Measurements from ENCODE around the gene UTP25. TPM values are rescaled to one million over a fixed set of nuclear protein-coding genes. Genes with fewer than 3 reads are reported as not detected.
A peak's percentile ranks its signal among the peaks of the same experiment; 100 is the strongest.

UTP25 gene
- total RNA-seq, 1 donor from 2014 or later = 4.1 TPM

DNA sequence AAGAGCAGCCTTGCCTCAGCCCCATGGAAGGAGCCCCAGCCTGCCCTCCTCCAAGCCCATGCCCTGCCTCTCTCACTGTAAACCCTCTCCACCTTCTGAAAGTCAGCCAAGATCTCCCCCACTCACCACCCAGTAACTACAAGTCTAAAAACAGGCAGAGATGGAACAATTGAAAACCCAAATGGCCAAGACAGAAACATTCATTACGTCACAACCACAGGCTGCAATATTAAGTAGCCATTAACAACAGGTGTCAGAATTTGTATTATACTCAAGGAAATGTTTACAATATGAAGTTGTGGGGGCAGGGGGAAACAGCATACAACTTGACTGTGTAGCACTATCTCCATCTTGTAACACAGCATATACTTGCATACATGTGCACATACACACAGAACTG, 24.2 kb upstream of the UTP25 start:
- intact Hi-C loops (cut with DNase I) = no loop called here
- DNase-seq (ENCODE audit: low spot score) = no peak

DNA sequence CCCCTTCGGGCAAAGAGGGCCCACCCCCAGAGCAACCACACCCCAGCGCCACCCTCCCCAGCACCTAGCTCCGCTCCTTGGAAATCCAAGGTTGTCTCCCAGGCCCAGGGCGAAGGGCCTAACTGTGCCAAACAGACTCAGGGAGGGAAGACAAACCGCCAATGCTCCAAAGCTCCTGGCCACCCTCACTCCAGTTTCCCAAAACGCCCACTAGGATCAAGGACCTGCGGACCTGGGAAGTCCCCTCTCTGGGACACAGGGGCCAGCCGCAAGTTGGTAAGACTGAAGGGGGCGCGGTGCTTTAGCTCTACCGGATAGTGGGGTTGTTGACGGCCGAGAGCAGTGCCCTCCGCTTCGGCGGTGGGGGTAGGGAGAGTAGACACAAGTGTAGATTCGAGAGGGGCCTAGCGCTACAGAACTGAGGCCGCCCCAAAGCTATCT, 22.4 kb upstream of the UTP25 start:
- DNase-seq (ENCODE audit: low spot score) = no peak
- intact Hi-C loops (cut with DNase I) = no loop called here

DNA sequence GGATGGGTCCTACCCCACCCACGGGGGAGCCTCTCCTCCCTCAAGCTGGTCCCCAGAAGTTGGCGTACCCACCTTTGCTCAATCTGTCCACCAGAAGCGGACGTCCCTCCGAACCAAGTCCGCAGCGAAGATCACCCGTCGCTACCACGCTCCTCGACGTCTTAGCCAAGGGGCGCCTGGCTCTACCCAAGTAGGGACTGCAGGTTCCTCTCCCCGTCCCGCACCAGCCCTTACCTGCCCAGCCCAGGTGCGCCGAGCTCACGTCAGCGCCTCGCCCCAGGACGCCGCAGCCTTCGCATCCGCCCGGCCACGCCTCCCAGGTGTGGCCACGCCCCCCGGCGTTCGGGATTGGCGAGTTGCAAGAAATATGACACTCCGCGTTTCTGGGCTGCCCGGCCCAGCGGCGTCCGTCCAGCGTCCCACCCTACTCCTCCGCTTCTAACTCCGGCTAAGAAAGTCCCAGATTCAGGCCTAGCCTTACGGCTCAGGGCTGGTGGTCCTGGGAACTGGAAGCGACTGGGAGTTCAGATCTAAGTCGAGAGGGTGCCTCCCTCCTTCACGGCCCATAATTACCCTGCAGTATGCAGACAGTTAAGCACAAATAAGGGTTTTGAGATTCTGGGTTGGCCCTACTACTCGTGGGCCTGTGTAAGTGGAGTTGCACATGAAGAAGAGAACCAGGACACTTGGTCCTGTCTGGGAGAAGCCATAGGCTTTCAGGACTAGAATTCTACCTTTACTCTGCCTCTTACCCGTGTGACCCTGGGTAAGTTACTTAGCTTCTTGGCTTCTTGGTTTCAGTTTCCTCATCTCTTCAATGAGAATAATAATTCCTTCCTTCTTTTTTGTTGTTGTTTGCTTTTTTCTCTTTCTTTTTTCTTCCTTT, 21.7 kb upstream of the UTP25 start, which contains the start of gene IRF6:
Gene IRF6 (minus strand): TSS at position 268 of the 886 bp plus-strand sequence. CDS start 4,729 bp downstream, outside the sequence.
- intact Hi-C loops (cut with DNase I) = no loop called here
- DNase-seq (ENCODE audit: low spot score) = peak; percentile 91

DNA sequence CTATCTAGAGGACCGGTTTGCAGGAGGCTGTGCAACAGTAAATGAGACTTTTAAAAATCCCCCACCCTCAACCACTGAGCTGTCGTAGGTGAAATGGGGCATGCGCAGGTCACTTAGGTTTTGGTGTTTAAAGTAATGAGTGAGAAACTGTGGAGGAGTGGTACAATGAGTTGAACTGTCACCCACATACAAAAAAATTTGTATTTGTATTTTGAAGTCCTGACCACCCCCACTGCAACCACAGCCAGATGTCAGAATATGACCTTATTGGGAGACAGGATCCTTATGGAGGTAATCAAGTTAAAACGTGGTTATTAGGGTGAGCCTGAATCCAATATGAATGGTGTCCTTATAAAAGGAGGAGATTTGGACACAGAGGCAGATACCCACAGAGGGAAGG, 20.3 kb upstream of the UTP25 start:
- intact Hi-C loops (cut with DNase I) = no loop called here
- DNase-seq (ENCODE audit: low spot score) = no peak

DNA sequence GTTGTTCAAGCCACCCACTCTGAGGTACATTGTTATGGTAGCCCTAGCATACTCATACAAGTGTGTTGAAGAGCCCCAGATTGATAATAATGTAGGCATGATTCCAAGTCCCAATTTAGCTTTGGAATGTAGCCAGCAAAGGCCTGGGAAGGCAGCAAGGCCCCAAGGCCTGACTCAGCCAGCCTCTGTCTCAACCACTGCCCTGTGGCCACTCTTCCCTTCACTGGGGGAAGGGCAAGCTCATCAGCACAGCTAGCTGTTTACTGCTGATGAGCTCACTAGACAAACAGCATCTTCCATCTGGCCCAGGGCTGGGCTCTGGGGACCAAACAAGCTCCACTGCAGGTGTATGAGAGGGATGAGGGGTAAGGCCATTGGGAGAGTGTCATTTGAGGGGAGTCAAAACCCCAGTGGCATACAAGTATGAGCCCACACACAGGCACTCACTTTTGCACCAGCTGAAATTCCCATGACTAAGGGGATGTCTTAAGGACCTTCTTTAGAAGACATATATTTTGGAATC, 19.7 kb upstream of the UTP25 start:
- intact Hi-C loops (cut with DNase I) = no loop called here
- peak; percentile 86 for DNase-seq (ENCODE audit: low spot score)

DNA sequence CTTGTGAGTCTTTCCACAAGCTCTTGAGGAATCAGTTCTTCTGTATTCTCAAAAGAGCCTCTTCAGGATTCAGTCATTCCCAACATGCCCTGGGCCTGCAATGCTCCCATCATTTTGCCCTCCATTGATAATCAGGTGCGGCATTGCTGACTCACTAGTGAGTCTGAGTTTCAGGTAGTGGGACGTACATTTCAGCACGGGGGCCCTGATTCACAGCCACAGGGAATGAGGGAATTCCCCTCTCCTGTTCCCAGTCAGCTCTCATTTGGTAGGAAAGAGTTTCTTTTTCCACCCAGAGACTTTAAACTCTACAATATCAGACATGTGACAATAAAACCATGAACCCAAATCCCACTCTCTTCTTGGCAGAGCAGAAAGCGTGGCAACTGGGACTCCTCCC, 18.2 kb upstream of the UTP25 start:
- no peak for DNase-seq (ENCODE audit: low spot score)

DNA sequence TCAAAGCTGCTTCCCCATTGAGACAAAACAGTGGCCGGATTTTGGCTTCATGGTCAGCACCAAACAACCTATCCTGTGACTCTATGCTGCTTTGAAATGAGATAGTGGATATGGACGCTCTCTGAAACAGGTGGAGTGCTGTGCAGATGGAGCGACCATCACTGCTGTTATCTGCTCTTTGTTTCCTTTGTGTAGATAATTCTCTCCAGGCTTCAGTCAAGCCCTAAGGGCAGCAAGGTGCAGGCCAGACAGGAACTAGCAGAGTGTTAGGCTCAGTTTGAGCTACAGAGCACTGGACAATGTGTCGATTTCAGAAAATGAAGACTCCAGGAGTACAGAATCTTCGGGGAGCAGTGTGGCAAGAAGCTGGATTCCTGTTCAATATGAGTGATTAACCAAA, 17.0 kb upstream of the UTP25 start:
- no peak for DNase-seq (ENCODE audit: low spot score)

More for the DNA sequence above, 18.2 kb upstream of the UTP25 start:
- intact Hi-C loops (cut with DNase I) = no loop called here

DNA sequence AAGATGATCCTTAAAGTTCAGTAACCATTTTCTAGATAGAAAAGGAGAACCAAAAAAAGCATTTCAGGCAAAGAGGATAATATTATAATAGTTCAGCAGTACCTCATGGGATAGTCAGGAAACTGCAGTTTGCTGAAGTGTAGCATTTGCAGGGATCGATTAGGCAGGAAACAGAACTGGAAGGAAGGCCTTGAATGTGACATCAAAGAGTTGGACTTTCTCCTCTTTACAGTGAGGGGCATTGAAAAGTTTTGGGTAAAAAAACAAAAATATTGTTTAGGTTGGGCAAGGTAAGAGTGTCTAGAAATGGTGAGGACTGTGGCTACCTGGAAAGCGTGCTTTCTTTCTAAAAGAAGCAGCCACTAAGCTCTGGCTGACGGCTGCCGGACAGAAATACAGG, 13.9 kb upstream of the UTP25 start:
- intact Hi-C loops (cut with DNase I) = no loop called here
- DNase-seq (ENCODE audit: low spot score) = no peak

More for the DNA sequence above, 17.0 kb upstream of the UTP25 start:
- intact Hi-C loops (cut with DNase I) = no loop called here

DNA sequence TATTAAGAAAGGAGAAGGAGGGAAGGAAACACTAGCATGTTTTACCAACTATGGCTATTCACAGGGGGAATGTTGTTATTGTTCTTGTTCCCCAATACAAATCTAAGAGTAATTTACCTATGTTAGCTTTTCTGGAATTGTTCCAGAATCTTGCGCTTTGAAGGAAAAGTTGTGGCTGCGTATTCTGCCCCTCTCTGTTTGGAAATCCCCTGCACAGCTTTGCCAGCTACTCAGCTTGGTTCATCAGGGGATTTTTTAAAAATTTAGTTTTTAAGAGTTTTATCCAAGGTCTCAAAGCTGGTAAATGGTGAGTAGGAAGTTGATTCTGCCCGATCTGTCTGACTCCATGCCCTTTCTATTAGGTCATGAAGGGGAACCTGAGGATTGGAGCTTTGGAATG, 12.3 kb upstream of the UTP25 start:
- intact Hi-C loops (cut with DNase I) = no loop called here
- DNase-seq (ENCODE audit: low spot score) = no peak

DNA sequence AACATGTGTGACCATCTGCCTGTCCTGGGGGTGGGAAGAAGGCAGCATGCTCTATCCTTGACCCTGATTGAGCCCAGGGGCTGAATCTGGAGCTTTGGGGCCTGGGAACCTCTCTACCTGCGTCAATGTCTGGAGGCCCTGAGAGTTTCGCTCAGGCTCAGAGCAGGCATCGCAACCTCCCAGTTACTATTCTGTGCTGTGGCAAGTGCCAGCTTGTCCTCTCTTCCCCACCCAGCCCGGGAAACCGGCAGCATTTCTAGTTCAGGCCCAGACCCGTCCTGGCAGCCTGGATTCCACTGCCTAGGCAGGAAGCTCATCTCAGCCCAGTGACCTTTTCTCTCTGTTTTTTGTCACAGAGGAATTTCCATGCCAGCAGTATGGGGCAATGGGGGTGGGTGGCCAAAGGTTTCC, 11.8 kb upstream of the UTP25 start:
- no peak for DNase-seq (ENCODE audit: low spot score)
- intact Hi-C loops (cut with DNase I) = no loop called here

DNA sequence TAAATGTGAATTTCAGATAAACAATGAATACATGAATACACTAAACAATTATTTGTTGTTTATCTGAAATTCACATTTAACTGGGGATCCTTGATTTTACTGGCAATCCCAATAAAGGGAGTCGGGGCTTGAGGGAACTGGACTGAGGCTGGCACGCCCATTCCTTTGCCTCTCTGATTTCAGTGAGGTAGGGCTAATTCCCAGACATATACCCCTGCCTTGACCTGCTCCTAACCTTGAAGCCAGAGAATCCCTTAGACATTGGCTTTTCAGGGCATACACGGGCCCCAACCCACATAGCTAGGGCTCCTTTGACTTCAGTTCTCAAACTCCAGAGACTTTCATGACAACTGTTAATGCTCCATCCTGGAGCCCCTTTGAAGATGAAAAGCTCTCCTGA, 10.8 kb upstream of the UTP25 start:
- intact Hi-C loops (cut with DNase I) = no loop called here
- DNase-seq (ENCODE audit: low spot score) = no peak

DNA sequence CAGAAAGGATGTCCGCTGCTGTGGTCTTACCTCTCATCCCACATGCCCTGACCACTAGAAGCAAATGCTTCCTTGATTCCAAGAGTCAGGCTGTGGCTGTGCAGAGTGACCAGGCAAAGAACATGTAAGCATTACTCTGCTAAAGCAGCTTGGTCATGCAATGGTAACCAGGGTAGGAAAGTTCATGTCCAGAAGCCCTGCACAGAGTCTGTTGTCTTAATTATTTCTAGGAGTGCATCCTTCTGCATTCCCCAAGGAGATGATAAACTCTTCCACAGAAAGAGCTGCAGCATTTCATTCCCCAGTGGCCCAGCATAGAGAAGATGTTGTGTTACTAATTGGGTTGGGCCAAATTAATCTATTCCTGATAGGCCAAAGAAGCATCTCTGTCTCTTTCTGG, 10.1 kb upstream of the UTP25 start:
- no peak for DNase-seq (ENCODE audit: low spot score)
- intact Hi-C loops (cut with DNase I) = no loop called here

DNA sequence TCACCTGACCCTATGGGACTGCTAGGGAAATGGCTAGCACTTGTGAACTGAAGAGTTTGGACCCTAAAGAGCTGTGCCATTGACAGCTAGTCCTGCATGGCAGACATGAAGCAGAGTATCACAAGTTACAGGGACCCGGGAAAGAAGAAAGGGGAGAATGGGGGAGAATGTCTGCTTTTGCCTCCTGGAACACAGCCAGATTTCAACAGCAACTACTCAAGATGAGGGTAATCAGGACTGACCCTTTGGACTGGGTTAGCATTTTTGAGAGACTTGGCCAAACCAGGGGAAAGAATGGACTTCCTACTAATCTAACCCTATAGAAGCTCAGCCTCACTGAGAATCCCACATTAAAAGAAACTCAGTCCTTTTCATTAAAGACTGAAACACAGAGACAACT, 8.7 kb upstream of the UTP25 start:
- intact Hi-C loops (cut with DNase I) = no loop called here

DNA sequence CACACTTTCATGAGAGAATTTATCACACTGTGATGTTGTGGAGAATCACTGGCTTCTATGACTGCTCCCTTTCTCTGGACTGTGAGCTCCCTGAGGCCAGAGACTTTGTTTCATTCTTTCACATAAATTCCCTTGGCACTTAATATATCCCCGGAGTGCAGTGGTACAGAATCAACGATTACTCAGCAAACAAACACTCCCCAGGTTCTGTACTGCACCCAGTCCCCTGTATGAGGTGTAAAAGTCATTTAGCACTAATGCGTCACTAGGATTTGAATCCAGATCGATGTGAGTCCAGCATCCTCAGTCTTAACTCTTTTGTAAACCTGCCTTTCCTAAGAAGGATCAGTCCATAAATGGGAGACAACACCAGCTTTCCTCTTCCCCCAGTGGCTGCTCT, 6.8 kb upstream of the UTP25 start:
- intact Hi-C loops (cut with DNase I) = loop anchor here (10.0 kb wide), 1 partner anchor 246 kb away; no protein-coding TSS in a partner anchor
- no peak for DNase-seq (ENCODE audit: low spot score)

More for the DNA sequence above, 8.7 kb upstream of the UTP25 start:
- DNase-seq (ENCODE audit: low spot score) = no peak

DNA sequence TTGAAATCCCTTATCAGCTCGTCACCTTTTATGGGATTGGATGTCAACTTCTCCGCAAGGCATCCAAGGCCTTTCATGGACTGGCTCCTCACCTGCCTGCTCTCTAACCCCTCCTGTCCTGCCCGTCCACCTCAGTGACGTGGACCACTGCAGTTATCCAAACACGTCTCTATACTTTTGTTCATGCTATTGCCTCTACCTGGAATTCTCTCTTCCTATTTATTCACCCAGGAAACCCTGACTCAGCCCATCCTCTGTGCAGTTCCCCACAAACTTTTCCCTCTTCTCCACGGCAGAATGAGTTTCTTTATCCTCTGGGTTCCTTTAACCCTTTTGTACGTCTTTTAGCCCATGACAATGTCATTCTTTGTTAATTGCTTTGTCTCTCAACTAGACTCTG, 5.1 kb upstream of the UTP25 start:
- DNase-seq (ENCODE audit: low spot score) = no peak
- intact Hi-C loops (cut with DNase I) = loop anchor here (10.0 kb wide), 1 partner anchor 248 kb away; no protein-coding TSS in a partner anchor

DNA sequence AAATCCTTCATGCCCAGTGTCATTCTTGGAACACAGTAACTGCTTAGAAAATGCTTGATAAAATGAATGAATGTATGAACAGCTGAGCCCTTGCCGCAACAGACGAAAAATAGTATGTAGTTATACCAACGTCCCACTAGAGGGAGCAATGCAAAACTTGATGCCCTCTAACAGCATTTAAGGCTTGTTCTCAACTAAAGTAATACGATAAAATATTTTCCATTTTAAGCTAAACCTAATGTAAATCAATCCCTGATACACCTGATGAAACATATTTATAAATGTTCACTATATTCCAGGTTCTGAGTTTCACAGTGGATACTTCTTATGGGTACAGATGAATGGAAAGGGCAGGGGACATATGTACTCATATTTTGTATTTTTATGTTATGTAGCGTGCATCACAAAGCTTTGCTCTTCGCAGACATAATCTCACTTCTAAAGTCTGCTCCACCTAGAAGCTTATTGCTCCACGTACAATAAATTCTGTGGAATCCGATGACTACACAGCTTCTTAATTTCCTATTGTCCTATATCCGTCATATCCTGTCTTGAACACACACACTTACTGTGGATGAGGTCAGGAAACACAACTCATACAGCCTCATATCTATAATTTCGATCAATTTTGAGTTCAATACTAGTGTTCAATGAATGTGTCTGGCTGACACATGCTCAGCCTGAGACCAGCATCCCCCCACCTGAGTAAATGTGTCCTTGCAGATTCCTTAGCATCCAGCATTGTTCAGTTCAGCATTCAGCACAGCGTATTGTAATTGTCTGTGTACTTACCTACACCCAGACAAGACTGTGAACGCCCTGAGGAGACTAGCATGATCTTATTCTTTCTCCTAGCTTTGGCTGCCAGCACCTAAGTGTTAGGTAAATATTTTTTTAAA, 4.4 kb upstream of the UTP25 start:
- DNase-seq (ENCODE audit: low spot score) = no peak
- intact Hi-C loops (cut with DNase I) = loop anchor here (10.0 kb wide), 1 partner anchor 249 kb away; no protein-coding TSS in a partner anchor

DNA sequence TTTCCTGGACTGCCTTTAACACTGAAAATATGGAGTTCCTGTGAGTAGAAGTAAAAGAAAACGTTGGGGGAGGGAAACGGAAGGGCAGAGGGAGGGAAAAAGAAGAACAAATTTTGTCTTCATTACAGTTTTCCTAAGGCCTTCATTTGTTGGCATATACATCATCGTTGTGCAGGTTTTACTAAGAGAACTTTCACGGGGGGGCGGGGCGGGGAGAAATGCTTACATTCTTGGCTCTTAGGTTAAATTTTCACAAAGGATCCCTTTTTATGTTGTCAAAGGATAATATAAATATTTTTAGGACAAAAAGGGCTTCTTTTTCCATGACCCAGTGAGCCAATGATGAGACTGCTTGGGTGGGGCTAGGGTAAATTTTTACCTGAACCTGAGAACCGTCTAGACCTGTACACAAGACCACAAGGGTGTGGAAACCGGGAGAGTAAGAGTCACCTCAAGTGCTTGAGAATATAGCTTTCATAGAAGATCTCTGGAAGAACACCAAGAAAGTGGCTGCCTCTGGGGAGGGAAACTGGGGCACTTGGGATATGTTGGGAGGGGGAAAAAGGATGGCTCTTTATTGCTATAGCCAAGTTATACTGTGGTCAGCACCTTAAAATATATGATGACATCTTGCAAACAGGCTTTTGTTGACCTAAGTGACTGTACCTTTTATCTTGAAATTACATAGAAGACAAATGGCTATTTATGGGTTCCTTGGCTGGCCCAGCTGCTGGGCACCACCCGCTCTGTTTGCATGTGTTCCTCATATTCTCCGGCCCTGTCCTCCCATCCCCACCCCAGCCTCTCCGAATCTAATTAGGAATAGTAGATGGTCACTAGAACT, 2.0 kb upstream of the UTP25 start:
- DNase-seq (ENCODE audit: low spot score) = no peak
- intact Hi-C loops (cut with DNase I) = loop anchor here (5.0 to 10.0 kb wide), 2 partner anchors 59 to 251 kb away; no protein-coding TSS in a partner anchor

DNA sequence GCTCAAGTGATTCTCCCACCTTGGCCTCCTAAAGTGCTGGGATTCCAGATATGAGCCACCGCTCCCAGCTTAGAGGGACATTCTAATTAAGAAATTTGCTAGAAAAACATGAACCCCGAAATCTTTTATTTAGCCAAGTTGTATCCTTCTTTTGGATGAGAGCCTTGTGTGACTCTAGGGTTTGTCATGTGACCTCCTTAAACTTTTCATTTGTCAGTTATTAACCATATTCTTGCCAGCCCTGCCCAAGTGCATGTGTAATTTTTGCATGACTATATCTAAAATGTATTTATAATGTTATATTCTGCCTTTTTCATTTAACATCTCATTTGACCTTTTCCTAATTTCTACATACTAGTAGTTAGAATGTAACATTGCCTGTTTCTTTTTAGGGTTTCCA, 1.9 kb downstream of the UTP25 start:
- no peak for DNase-seq (ENCODE audit: low spot score)
- intact Hi-C loops (cut with DNase I) = loop anchor here (5.0 to 10.0 kb wide), 2 partner anchors 62 to 255 kb away; no protein-coding TSS in a partner anchor

DNA sequence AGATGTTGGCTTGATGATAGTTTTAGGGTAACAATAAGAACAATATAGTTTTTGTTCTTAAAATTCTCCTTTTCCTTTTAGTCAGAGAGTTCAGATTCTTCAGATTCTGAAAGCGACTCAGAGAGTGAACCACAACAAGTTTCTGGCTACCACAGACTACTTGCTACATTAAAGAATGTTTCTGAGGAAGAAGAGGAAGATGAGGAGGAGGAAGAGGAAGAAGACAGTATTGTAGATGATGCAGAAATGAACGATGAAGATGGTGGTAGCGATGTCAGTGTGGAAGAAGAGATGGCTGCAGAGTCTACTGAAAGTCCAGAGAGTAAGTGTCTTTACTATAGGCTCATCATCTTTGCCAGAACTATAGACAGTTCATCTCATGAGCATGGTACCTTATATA, 3.0 kb downstream of the UTP25 start:
- intact Hi-C loops (cut with DNase I) = no loop called here
- no peak for DNase-seq (ENCODE audit: low spot score)
